BLaER1 (cell line): ENCODE results near the gene CDH24.

ENCODE experiments used
- H3K27ac ChIP-seq: shearing (Covaris generic); formaldehyde crosslinking; 2 replicates; pipeline ENCODE4 v1.8.1; 2022
- H3K27me3 ChIP-seq: shearing (Covaris generic); formaldehyde crosslinking; 2 replicates; pipeline ENCODE4 v1.8.1; 2022
- H3K36me3 ChIP-seq: shearing (Covaris generic); formaldehyde crosslinking; 2 replicates; pipeline ENCODE4 v1.8.1; 2022
- H3K4me1 ChIP-seq: shearing (Covaris generic); formaldehyde crosslinking; 2 replicates; pipeline ENCODE4 v1.8.1; 2022
- H3K4me2 ChIP-seq: shearing (Covaris generic); formaldehyde crosslinking; 2 replicates; pipeline ENCODE4 v1.8.1; 2022
- H3K4me3 ChIP-seq: shearing (Covaris generic); formaldehyde crosslinking; 2 replicates; pipeline ENCODE4 v1.8.1; 2022
- H3K9ac ChIP-seq: shearing (Covaris generic); formaldehyde crosslinking; 2 replicates; pipeline ENCODE4 v1.8.1; 2022
- H3K9me3 ChIP-seq: shearing (Covaris generic); formaldehyde crosslinking; 2 replicates; pipeline ENCODE4 v1.8.1; 2022
- H4K20me1 ChIP-seq: shearing (Covaris generic); formaldehyde crosslinking; 2 replicates; pipeline ENCODE4 v1.8.1; 2022
- Cebpa-rat ChIP-seq: shearing (Covaris generic); IDR thresholded peaks from 2 replicates; pipeline ENCODE4 v1.8.1; 2022

CDH24 gene

DNA sequence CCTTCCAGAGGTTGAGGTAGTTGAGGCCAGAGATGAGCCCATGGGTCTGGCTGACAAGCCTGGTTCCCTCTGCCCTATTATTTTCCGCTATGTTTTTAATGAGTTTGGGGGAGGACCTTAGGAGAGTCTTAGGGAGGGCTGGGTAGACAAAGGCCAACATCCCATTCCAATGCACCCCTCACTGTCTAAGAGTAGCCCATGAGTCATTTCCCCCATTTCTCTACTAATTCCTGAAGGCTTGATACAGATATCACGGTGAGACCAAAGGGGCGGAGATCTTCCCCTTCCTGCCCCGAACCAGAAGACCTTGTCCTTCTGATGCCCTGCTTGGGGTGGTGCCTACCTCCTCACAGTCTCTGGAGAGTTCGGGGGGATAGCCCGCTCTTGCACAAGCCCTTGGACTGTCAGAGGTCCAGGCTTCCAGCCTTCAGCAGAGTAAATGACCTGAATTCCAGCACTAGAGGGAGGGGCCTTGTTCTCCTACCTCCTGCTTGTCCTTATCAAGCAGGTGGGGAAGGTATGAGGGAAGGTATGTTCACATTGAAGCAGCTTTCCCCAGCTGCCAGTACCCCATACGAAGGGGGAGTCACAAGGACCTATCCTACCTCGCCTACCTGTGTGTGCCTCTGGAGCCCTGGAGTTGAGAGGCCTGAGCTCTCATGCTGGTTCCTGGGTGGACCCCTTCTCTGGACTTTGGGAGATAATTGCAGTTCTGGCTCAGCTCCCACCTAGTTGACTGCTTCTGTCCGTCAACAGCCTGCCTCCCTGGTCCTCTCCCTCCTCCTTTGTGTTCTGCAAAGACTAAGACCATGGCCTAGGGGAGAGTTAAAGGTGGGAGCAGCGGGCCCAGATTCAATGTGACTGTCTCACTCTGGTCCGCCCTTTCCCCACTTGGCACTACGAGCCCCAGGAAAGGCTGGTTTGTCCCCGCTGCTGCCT, 11.6 kb downstream of the CDH24 start:
- H3K36me3 ChIP-seq: peaks cover 22% of the 10 kb centered on the region
- no peak overlapping the region for H3K4me3 ChIP-seq
- no peak overlapping the region for H3K27ac ChIP-seq
- no peak overlapping the region for H3K9ac ChIP-seq
- no peaks in the 10 kb centered on the region for H3K27me3 ChIP-seq
- no peaks in the 10 kb centered on the region for H3K9me3 ChIP-seq
- no peak for TF ChIP-seq Cebpa-rat
- H3K4me1 ChIP-seq: no peaks in the 10 kb centered on the region; the same call in 1 of the 2 replicates
- H4K20me1 ChIP-seq: no peaks in the 10 kb centered on the region
- no peak overlapping the region for H3K4me2 ChIP-seq

DNA sequence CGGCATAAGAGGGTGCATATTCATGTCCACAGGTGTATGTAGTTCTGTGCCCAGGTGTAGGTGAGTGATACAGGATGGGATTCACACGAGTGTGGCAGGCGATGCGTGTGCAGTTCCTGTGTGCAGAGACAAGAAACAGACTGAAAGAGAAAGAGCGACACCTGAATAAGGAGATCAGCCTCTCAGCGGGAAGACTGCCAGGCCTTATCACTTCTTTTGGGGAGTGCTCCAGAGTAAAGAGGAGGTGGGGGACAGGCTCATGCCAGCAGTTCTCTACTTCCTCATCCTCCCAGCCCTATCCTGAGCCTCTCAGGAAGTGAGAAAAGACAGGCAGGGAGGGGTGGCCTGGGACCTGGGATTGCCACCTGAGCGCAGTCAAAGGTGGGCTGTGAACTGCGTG, 12.5 kb downstream of the CDH24 start:
- H3K4me2 ChIP-seq: no peak overlapping the region
- H4K20me1 ChIP-seq: no peaks in the 10 kb centered on the region
- no peaks in the 10 kb centered on the region; the same call in 1 of the 2 replicates for H3K4me1 ChIP-seq
- no peaks in the 10 kb centered on the region for H3K27me3 ChIP-seq
- no peaks in the 10 kb centered on the region for H3K9me3 ChIP-seq
- no peak overlapping the region for H3K9ac ChIP-seq
- TF ChIP-seq Cebpa-rat: no peak
- H3K27ac ChIP-seq: no peak overlapping the region
- peaks cover 22% of the 10 kb centered on the region for H3K36me3 ChIP-seq
- no peak overlapping the region for H3K4me3 ChIP-seq

DNA sequence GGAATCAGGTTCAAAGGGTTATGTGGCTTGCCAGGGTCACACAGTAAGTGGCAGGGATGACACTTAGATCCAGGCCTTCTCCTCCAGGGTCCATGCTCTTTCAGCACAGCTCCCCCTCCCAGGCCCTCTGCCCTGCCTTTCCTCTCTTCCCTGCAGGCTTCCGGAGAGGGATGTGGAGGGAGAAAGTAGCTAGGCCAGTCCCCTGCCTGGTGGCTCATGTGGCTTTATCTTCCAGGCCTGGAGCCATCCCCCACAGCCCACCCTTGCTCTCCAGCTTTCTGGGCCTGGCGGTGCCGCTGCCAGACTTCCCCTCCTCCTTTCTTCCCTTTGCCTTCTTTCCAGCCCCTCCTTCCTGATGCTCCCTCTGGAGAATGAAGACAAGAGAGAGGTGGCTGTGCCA, 13.6 kb downstream of the CDH24 start:
- Histone ChIP-seq H3K4me2 (no peak overlapping the region), H4K20me1 (no peaks in the 10 kb centered on the region), H3K4me3 (no peak overlapping the region), H3K27ac (no peak overlapping the region), H3K9me3 (no peaks in the 10 kb centered on the region), H3K36me3 (peaks cover 13% of the 10 kb centered on the region), H3K27me3 (no peaks in the 10 kb centered on the region), H3K9ac (no peak overlapping the region), H3K4me1 (no peaks in the 10 kb centered on the region; the same call in 1 of the 2 replicates)
- TF ChIP-seq Cebpa-rat: no peak

DNA sequence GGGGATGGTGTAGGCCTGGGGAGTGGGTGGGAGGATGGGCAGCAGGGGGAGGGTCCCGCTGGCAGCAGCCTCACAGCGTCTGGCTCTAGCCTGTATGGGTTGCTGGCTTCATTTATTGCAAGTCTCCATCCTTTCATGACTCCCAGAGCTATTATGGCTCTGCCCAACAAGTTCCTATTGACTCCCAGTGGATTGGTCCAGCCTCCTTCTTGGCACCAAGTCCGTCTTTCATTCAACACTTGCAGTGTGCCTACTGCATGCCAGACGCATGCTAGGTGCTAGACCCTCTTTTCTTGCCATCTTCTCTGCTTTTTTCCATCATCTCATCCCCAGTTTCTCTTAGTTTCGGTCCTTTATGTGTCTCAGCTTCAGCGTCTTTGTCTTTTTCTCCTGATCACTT, 14.2 kb downstream of the CDH24 start:
- no peaks in the 10 kb centered on the region for H3K9me3 ChIP-seq
- peaks cover 7% of the 10 kb centered on the region for H3K36me3 ChIP-seq
- H3K27me3 ChIP-seq: no peaks in the 10 kb centered on the region
- no peaks in the 10 kb centered on the region for H4K20me1 ChIP-seq
- no peak overlapping the region for H3K4me3 ChIP-seq
- H3K4me2 ChIP-seq: no peak overlapping the region
- H3K27ac ChIP-seq: no peak overlapping the region
- no peaks in the 10 kb centered on the region; the same call in 1 of the 2 replicates for H3K4me1 ChIP-seq
- H3K9ac ChIP-seq: no peak overlapping the region
- no peak for TF ChIP-seq Cebpa-rat

DNA sequence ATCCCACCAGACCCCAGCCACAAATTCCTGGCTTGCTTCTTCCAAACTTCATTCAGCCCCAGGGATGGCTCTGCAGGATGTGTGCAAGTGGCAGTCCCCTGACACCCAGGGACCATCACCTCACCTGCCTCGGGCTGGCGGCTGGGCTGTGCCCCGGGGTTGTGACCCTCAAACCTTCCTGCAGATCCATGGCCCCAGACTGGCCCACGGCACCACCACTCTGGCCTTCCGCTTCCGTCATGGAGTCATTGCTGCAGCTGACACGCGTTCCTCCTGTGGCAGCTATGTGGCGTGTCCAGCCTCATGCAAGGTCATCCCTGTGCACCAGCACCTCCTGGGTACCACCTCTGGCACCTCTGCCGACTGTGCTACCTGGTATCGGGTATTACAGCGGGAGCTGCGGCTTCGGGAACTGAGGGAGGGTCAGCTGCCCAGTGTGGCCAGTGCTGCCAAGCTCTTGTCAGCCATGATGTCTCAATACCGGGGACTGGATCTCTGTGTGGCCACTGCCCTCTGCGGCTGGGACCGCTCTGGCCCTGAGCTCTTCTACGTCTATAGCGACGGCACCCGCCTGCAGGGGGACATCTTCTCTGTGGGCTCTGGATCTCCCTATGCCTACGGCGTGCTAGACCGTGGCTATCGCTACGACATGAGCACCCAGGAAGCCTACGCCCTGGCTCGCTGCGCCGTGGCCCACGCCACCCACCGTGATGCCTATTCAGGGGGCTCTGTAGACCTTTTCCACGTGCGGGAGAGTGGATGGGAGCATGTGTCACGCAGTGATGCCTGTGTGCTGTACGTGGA, 15.0 kb downstream of the CDH24 start, which contains the start of gene PSMB11:
PSMB11 (plus strand) TSS at position 51 of the 804 bp plus-strand sequence; CDS start at position 65, 14 bp downstream.
- H3K27me3 ChIP-seq: no peaks in the 10 kb centered on the region
- H3K9me3 ChIP-seq: no peaks in the 10 kb centered on the region
- no peak within 1 kb of the TSS for H3K4me3 ChIP-seq
- no peak within 1 kb of the TSS for H3K4me2 ChIP-seq
- H3K4me1 ChIP-seq: no peaks in the 10 kb centered on the region; the same call in 1 of the 2 replicates
- H3K36me3 ChIP-seq: no peaks in the 10 kb centered on the region
- H4K20me1 ChIP-seq: no peaks in the 10 kb centered on the region
- H3K9ac ChIP-seq: no peak within 1 kb of the TSS
- no peak within 1 kb of the TSS for H3K27ac ChIP-seq
- TF ChIP-seq Cebpa-rat: no peak

DNA sequence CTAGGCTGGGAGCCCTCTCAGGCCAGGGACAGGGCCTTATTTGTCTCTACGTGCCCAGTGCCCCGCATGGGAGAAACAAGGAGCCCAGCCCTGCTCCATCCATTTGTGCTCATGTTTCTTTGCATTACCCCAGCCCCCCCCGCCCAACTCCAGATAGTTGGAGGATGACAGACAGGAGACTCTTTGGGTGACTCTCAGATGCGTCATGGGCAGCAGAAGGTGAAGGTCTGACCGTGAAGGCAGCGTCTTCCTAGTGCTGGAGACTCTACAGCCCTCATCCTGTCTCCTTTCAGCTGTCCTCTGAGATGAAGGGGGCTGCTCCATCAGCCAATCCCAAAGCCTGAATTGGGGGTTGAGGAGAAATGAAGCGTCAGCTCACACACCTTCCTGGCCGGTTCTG, 15.6 kb downstream of the CDH24 start:
- TF ChIP-seq Cebpa-rat: no peak
- Histone ChIP-seq H3K27ac (no peak overlapping the region), H3K36me3 (no peaks in the 10 kb centered on the region)

DNA sequence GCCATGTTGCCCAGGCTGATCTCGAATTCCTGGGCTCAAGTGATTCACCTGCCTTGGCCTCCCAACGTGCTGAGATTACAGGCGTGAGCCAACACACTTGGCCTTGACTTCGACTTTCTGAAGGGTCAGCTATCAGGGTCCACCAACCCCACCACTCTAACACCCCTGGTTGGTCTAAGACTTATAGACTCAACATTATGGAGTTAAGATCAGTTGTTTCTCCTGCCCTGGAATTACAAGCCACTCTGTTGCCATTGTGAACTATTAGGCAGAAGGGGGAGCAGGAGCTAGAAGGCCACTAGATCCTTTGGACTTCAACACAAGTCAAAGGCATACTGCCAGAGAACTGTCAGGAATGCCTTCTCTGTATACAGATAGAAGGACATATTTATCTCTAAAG, 17.2 kb downstream of the CDH24 start:
- no peak overlapping the region for H3K9ac ChIP-seq
- no peak for TF ChIP-seq Cebpa-rat
- H3K27me3 ChIP-seq: no peaks in the 10 kb centered on the region
- no peaks in the 10 kb centered on the region for H4K20me1 ChIP-seq
- H3K4me3 ChIP-seq: no peak overlapping the region
- H3K27ac ChIP-seq: no peak overlapping the region
- no peaks in the 10 kb centered on the region for H3K36me3 ChIP-seq
- no peaks in the 10 kb centered on the region for H3K9me3 ChIP-seq
- no peak overlapping the region for H3K4me2 ChIP-seq
- peaks cover 7% of the 10 kb centered on the region for H3K4me1 ChIP-seq

More for the DNA sequence above, 15.6 kb downstream of the CDH24 start:
- no peaks in the 10 kb centered on the region for H3K27me3 ChIP-seq
- H3K4me1 ChIP-seq: no peaks in the 10 kb centered on the region; the same call in 1 of the 2 replicates
- H4K20me1 ChIP-seq: no peaks in the 10 kb centered on the region
- no peaks in the 10 kb centered on the region for H3K9me3 ChIP-seq
- no peak overlapping the region for H3K4me2 ChIP-seq
- H3K4me3 ChIP-seq: no peak overlapping the region
- H3K9ac ChIP-seq: no peak overlapping the region

DNA sequence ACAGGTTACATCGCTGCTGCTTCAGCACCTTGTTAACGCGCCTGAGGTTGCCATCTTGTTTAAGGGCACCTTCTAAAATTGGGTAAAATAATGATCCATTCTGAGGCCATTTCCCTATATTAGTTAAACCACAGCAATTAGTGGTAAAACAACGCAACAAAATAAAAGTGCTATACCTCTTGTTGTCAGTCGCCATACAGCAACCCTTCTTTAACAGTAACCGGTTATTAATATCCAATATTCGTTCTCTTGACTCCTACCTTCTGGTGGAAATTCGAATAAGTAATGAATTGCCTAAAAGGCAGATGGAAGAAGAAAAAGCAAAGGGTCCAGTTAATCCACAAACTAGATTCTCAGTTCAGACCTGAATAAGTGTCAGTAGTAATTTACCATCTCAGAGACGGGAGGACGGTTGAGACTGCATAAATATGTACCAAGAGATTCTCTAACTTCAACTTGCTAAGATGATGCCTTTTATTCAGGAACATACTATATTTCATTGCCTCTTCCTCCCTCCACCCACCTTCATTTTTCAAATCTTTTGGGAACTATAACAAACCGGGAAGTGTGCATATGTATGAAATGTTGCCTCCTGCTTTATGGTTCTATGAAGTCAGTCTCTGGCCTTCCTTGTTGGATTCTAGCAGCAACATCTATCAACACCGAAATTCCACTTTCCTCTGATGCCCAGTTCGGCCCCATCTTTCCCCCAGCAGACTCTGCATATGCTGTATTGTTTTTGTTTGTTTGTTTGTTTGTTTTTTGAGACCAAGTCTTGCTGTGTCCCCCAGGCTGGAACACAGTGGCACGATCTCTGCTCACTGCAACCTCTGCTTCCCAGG, 21.8 kb downstream of the CDH24 start:
- H3K4me2 ChIP-seq: peak overlapping the region; percentile 45

More for the DNA sequence above, 21.8 kb downstream of the CDH24 start:
- Histone ChIP-seq H3K9me3 (no peaks in the 10 kb centered on the region), H4K20me1 (no peaks in the 10 kb centered on the region), H3K9ac (peak overlapping the region; percentile 96), H3K27ac (peak overlapping the region; percentile 96), H3K27me3 (no peaks in the 10 kb centered on the region), H3K36me3 (peaks cover 31% of the 10 kb centered on the region), H3K4me1 (peaks cover 26% of the 10 kb centered on the region), H3K4me3 (peak overlapping the region; percentile 89)
- no peak for TF ChIP-seq Cebpa-rat
